Activated B cell treated with CpG ODN at 0.5 μM for 24 hours (primary cell): ENCODE data around the gene SYT6. TPM values are rescaled to one million over a fixed set of nuclear protein-coding genes. Genes with fewer than 3 reads are reported as not detected.

Experiments used
- ATAC-seq: fragments of 200-7000 bp; cut with Tn5 transposase; one replicate; pipeline ENCODE4 v1.10.0; 2021; ENCODE audit warnings: low read depth, mild to moderate bottlenecking, moderate library complexity
- CTCF ChIA-PET: fragments of 350-600 bp; sonication (Branson Sonifier 250); formaldehyde crosslinking; loops from one replicate; lab custom pipeline; 2021; ENCODE audit warnings: antibody characterized with exemption; lab: Charles Lee
- POLR2A ChIA-PET: fragments of 350-600 bp; sonication (Branson Sonifier 250); formaldehyde crosslinking; loops from one replicate; lab custom pipeline; 2021; ENCODE audit warnings: antibody characterized with exemption; lab: Charles Lee
- DNase-seq: peaks from one replicate; pipeline ENCODE4 v3.0.0; 2022
- H3K27ac Mint-ChIP-seq: one replicate; pipeline ENCODE4 v1.8.0; 2020; ENCODE audit warnings: mixed read lengths
- H3K27me3 Mint-ChIP-seq: one replicate; pipeline ENCODE4 v1.8.0; 2021; ENCODE audit warnings: mixed read lengths
- H3K36me3 Mint-ChIP-seq: one replicate; pipeline ENCODE4 v1.8.0; 2021; ENCODE audit warnings: low read depth, mixed read lengths
- H3K4me1 Mint-ChIP-seq: one replicate; pipeline ENCODE4 v1.8.0; 2021; ENCODE audit warnings: mixed read lengths
- H3K4me3 Mint-ChIP-seq: one replicate; pipeline ENCODE4 v1.8.0; 2020; ENCODE audit warnings: mild to moderate bottlenecking, mixed read lengths
- H3K9me3 Mint-ChIP-seq: one replicate; pipeline ENCODE4 v1.8.0; 2020; ENCODE audit warnings: mixed read lengths
- intact Hi-C: fragments of 100-400 bp; cut with micrococcal nuclease; formaldehyde crosslinking; loops from one replicate; pipeline ENCODE4 v1.15.1; 2024
- total RNA-seq: library from RNA; stranded (reverse); gene quantifications from 2 replicates; pipeline ENCODE4 v1.2.3, GENCODE V29; 2022
- TF ChIP-seq, protein P1 (sequence below): fragments of 200-600 bp; IDR thresholded peaks from one replicate; pipeline ENCODE4 v1.8.0; 2022; ENCODE audit warnings: antibody characterized with exemption, mild to moderate bottlenecking

The SYT6 gene
- total RNA-seq, 1 donor from 2014 or later: not detected

GRCh38 chr1:114137497-114137896 is 16.2 kb downstream of the SYT6 start:
- DNase-seq: no peak
- H3K4me3 Mint-ChIP-seq: no peak overlapping the region
- no peaks in the 10 kb centered on the region for H3K4me1 Mint-ChIP-seq
- CTCF ChIA-PET: no interaction called here
- H3K36me3 Mint-ChIP-seq: no peaks in the 10 kb centered on the region
- intact Hi-C loops: no loop called here
- H3K27me3 Mint-ChIP-seq: peaks cover 7% of the 10 kb centered on the region
- ATAC-seq: no peak
- POLR2A ChIA-PET: no interaction called here
- H3K27ac Mint-ChIP-seq: no peak overlapping the region
- TF ChIP-seq, protein P1, sequence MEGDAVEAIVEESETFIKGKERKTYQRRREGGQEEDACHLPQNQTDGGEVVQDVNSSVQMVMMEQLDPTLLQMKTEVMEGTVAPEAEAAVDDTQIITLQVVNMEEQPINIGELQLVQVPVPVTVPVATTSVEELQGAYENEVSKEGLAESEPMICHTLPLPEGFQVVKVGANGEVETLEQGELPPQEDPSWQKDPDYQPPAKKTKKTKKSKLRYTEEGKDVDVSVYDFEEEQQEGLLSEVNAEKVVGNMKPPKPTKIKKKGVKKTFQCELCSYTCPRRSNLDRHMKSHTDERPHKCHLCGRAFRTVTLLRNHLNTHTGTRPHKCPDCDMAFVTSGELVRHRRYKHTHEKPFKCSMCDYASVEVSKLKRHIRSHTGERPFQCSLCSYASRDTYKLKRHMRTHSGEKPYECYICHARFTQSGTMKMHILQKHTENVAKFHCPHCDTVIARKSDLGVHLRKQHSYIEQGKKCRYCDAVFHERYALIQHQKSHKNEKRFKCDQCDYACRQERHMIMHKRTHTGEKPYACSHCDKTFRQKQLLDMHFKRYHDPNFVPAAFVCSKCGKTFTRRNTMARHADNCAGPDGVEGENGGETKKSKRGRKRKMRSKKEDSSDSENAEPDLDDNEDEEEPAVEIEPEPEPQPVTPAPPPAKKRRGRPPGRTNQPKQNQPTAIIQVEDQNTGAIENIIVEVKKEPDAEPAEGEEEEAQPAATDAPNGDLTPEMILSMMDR: no peak
- peaks cover 3% of the 10 kb centered on the region for H3K9me3 Mint-ChIP-seq

GRCh38 chr1:114135786-114136185 is 17.9 kb downstream of the SYT6 start:
- H3K27ac Mint-ChIP-seq: no peak overlapping the region
- ATAC-seq (no peak), DNase-seq (no peak)
- H3K4me3 Mint-ChIP-seq: no peak overlapping the region
- H3K9me3 Mint-ChIP-seq: no peaks in the 10 kb centered on the region
- TF ChIP-seq, protein P1: no peak
- ChIA-PET POLR2A (no interaction called here), CTCF (no interaction called here)
- intact Hi-C loops: no loop called here
- H3K4me1 Mint-ChIP-seq: no peaks in the 10 kb centered on the region
- H3K36me3 Mint-ChIP-seq: no peaks in the 10 kb centered on the region
- peaks cover 10% of the 10 kb centered on the region for H3K27me3 Mint-ChIP-seq

DNA sequence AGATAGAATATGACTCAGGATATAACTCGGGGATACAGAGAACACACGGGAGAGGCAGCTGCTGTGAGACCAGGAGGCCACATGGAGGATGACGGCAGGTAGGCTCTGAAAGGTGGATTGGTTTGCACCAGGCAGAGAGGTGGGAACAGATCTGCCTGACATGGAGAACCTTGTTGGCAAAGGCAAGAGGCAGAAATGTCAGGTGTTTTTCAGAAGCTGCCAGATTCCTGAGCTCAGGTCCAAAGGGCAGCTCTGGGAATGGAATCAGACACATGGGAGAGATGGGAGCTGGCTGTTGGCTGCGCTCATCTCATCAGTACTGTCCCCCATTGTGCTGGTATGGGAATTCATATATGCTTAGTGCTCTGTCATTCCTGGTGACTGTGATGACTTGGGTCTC is 19.2 kb downstream of the SYT6 start:
- ATAC-seq (no peak), DNase-seq (no peak)
- H3K9me3 Mint-ChIP-seq: no peaks in the 10 kb centered on the region
- TF ChIP-seq, protein P1: no peak
- ChIA-PET POLR2A (no interaction called here), CTCF (no interaction called here)
- intact Hi-C loops: no loop called here
- no peaks in the 10 kb centered on the region for H3K36me3 Mint-ChIP-seq
- H3K4me3 Mint-ChIP-seq: no peak overlapping the region
- no peaks in the 10 kb centered on the region for H3K4me1 Mint-ChIP-seq
- H3K27ac Mint-ChIP-seq: no peak overlapping the region
- H3K27me3 Mint-ChIP-seq: peaks cover 10% of the 10 kb centered on the region

- ChIA-PET POLR2A (no interaction called here), CTCF (no interaction called here)
- no peaks in the 10 kb centered on the region for H3K4me1 Mint-ChIP-seq
- ATAC-seq (no peak), DNase-seq (no peak)
- no peak overlapping the region for H3K27ac Mint-ChIP-seq
- peaks cover 10% of the 10 kb centered on the region for H3K27me3 Mint-ChIP-seq
- intact Hi-C loops: no loop called here
- H3K9me3 Mint-ChIP-seq: no peaks in the 10 kb centered on the region
- TF ChIP-seq, protein P1: no peak
- no peak overlapping the region for H3K4me3 Mint-ChIP-seq
- no peaks in the 10 kb centered on the region for H3K36me3 Mint-ChIP-seq
Observed at GRCh38 chr1:114133129-114133528, 20.5 kb downstream of the SYT6 start.

- Mint-ChIP-seq H3K36me3 (no peaks in the 10 kb centered on the region), H3K27ac (no peak overlapping the region), H3K4me3 (no peak overlapping the region), H3K27me3 (peaks cover 8% of the 10 kb centered on the region), H3K9me3 (no peaks in the 10 kb centered on the region), H3K4me1 (no peaks in the 10 kb centered on the region)
- TF ChIP-seq, protein P1: no peak
- CTCF ChIA-PET: no interaction called here
- ATAC-seq: no peak
- DNase-seq: no peak
- intact Hi-C loops: no loop called here
- POLR2A ChIA-PET: no interaction called here
Observed at GRCh38 chr1:114131526-114132220, 22.0 kb downstream of the SYT6 start.
